GM19455 (cell line): ENCODE measurements around the gene NUP107.

Experiments used
- ATAC-seq: cut with Tn5 transposase; IDR thresholded peaks from one replicate; pipeline ENCODE4 v1.9.1; 2021; ENCODE audit not compliant: unreplicated experiment

NUP107 gene

GRCh38 chr12:68733661-68734071 lies 46.9 kb downstream of the NUP107 start:
- ATAC-seq, result no peak

GRCh38 chr12:68739891-68740290 lies 53.1 kb downstream of the NUP107 start:
- no peak for ATAC-seq

- ATAC-seq, result no peak
Observed at GRCh38 chr12:68743356-68743755, 56.6 kb downstream of the NUP107 start.

GRCh38 chr12:68745376-68745903 lies 58.7 kb downstream of the NUP107 start:
- ATAC-seq, result no peak

- peak; percentile 95 for ATAC-seq
Observed at GRCh38 chr12:68745904-68746571, 59.3 kb downstream of the NUP107 start, which contains the start of gene SLC35E3. Gene SLC35E3, plus strand, starts transcription at chr12:68746176. Its CDS starts 202 bp downstream, at chr12:68746378.

- peak; percentile 54 for ATAC-seq
Observed at GRCh38 chr12:68746572-68747180, 59.9 kb downstream of the NUP107 start.

GRCh38 chr12:68749443-68749842 lies 62.7 kb downstream of the NUP107 start:
- ATAC-seq, result no peak

GRCh38 chr12:68749861-68750260 lies 63.1 kb downstream of the NUP107 start:
- no peak for ATAC-seq

GRCh38 chr12:68750506-68750905 lies 63.7 kb downstream of the NUP107 start:
- no peak for ATAC-seq

- ATAC-seq, result no peak
Observed at GRCh38 chr12:68755536-68756243, 68.9 kb downstream of the NUP107 start.

GRCh38 chr12:68759852-68760251 lies 73.1 kb downstream of the NUP107 start:
- ATAC-seq, result no peak

- no peak for ATAC-seq
Observed at GRCh38 chr12:68760806-68761441, 74.1 kb downstream of the NUP107 start.

- no peak for ATAC-seq
Observed at GRCh38 chr12:68761442-68761812, 74.6 kb downstream of the NUP107 start.

- no peak for ATAC-seq
Observed at GRCh38 chr12:68761901-68762630, 75.3 kb downstream of the NUP107 start.

- ATAC-seq, result no peak
Observed at GRCh38 chr12:68762691-68763090, 75.9 kb downstream of the NUP107 start.

- no peak for ATAC-seq
Observed at GRCh38 chr12:68765696-68766095, 78.9 kb downstream of the NUP107 start.

GRCh38 chr12:68766646-68767045 lies 79.9 kb downstream of the NUP107 start:
- ATAC-seq, result no peak

- ATAC-seq, result no peak
Observed at GRCh38 chr12:68767191-68767590, 80.4 kb downstream of the NUP107 start.

- no peak for ATAC-seq
Observed at GRCh38 chr12:68768431-68768939, 81.7 kb downstream of the NUP107 start.

GRCh38 chr12:68769941-68770340 lies 83.2 kb downstream of the NUP107 start:
- no peak for ATAC-seq
